ENCODE measurements around the gene DYNLL2.

The DYNLL2 gene

DNA sequence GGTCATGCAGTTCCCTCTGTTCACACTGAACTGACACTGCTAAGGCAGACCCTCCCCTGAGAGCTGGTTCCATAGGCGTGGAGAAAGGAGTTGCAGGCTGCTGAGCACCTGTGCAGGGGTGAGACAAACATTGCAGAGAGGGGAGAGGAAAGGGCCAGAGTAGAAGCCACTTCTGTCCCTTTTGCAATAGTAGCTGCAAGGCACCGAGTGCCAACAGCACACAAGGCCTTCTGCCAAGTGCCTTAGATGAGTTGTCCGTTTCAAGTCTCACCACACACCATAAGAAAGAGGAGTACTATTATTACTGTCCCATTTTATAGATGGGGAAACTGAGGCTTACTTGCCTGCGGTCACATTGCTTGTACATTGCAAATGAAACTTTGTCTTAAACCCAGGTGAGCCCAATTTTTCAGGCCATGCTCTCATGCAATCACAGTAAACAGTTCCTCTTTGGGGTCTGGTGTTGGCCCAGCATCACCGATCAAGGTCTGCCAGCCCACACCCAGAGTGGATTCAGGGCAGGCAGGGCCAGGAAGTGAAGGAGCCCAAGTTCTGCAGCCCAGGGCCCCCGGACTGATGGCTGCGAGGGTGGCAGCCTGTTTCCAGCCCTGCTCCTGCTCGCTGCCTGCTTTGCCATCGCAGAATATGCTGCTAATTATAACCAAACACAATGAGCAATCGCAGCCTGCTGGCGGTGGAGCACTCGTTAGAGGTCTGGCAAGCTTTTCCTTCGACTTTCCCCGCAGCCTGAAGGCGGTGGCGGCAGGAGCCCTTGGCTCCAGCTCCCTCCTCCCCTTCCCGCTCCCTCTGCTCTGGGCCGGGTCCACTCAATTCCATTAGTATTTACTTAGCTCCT lies 36.8 kb upstream of the DYNLL2 start:
- no peak for DNase-seq (ENCODE audit: low read depth)
- TF ChIP-seq, protein P1, sequence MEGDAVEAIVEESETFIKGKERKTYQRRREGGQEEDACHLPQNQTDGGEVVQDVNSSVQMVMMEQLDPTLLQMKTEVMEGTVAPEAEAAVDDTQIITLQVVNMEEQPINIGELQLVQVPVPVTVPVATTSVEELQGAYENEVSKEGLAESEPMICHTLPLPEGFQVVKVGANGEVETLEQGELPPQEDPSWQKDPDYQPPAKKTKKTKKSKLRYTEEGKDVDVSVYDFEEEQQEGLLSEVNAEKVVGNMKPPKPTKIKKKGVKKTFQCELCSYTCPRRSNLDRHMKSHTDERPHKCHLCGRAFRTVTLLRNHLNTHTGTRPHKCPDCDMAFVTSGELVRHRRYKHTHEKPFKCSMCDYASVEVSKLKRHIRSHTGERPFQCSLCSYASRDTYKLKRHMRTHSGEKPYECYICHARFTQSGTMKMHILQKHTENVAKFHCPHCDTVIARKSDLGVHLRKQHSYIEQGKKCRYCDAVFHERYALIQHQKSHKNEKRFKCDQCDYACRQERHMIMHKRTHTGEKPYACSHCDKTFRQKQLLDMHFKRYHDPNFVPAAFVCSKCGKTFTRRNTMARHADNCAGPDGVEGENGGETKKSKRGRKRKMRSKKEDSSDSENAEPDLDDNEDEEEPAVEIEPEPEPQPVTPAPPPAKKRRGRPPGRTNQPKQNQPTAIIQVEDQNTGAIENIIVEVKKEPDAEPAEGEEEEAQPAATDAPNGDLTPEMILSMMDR (conservative IDR thresholded peaks at IDR 0.05; ENCODE audit: control insufficient read depth, insufficient read depth, low read depth, low read length), result no peak
- H3K4me3 ChIP-seq (ENCODE audit: control insufficient read depth, low read depth, low read length), result no peak overlapping the region

DNA sequence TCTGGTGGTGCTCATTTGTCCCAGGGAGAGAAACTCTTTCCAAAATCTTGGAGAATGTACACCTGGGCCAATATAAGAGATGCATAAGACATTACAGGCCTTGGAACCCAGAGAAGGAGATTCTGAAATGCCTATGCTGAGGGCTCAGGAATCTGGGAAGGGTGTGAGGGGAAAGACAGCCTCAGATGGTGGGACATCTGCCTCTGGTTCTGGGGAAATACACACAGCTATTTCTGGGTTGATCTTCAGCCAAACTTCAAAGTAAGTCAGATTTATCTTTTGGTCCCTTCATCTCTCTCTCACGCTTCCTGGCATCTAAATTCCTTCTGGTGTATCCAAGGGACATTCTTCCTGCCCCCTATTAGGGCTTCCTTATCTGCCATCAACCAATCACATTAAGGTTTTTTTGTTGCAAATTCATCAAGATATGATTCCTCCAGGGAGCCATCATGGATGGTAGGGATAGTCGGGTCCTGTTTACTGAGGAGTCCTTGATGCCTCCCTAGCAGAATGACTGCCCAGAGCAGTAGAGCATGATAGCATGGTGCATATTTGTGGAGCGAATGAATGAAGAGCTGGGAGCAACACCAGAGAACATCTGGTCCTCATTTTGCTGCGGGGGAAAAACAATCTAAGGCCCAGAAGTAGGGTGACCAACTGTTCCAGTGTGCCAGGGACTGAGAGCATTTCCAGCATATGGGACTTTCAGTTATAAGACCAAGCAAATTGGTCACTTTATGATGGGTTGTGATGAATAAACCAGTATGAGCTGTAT lies 35.7 kb upstream of the DYNLL2 start:
- H3K4me3 ChIP-seq (ENCODE audit: control insufficient read depth, low read depth, low read length), result no peak overlapping the region
- TF ChIP-seq, protein P1 (conservative IDR thresholded peaks at IDR 0.05; ENCODE audit: control insufficient read depth, insufficient read depth, low read depth, low read length), result no peak
- peak; percentile 39 for DNase-seq (ENCODE audit: low read depth)

DNA sequence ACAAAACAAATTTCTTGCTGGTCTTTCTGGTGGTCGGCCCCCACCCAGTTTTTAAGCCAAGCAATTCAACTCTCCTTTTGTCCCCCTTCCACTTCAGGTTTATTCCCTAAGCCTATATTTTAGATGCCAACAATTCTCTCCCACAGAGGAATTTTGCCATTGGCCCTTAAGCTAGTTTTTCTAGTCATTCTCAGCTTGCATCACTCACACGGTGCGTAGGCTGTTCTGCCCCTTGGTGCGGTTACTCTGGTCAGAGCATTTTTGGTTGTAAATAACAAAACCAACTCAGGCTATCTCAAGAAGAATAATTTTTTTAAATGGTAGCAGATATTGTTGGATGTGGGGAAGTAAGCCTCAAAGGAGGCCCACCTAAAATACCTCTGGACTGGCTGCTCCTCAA lies 33.7 kb upstream of the DYNLL2 start:
- TF ChIP-seq, protein P1 (conservative IDR thresholded peaks at IDR 0.05; ENCODE audit: control insufficient read depth, insufficient read depth, low read depth, low read length), result no peak
- no peak overlapping the region for H3K4me3 ChIP-seq (ENCODE audit: control insufficient read depth, low read depth, low read length)

DNA sequence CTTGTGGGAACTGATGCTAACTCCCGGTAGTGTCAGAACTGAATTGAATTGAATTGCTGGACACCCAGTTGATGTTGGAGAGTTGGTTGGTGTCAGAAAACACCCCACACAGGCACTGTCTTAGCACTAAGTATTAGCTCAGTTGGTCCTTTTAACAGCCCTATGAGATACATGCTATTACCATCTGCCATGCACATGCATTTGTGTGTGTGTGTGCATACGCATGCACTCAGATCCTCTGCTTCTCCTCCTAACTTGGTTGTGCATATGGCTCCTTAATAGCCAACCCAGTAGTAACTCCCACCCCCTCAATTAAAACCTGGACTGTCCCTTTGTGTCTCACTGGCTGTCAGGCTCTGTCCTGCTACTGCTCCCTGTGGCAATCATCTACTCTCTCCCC lies 32.3 kb upstream of the DYNLL2 start:
- TF ChIP-seq, protein P1 (conservative IDR thresholded peaks at IDR 0.05; ENCODE audit: control insufficient read depth, insufficient read depth, low read depth, low read length), result no peak
- no peak for DNase-seq (ENCODE audit: low read depth)
- H3K4me3 ChIP-seq (ENCODE audit: control insufficient read depth, low read depth, low read length), result no peak overlapping the region

More for the DNA sequence above, 33.7 kb upstream of the DYNLL2 start:
- DNase-seq (ENCODE audit: low read depth), result no peak

DNA sequence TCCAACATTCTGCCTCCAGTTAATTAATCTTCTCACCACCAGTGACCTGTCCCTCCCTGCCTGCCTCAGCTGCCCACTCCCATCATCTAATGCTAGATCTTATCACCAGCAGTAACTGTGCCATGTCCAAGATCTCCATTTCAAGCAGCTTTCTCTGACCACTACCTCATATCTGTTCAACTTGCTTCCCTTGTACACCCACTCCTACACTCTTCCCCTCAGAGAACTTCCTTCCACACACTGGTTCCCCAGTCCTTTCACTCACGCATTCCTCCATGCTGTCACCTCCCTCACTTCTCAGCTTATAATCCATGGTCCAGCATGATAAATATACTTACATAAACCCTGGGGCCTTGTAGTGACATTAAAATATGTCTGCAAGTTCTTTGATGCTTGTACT lies 31.8 kb upstream of the DYNLL2 start:
- H3K4me3 ChIP-seq (ENCODE audit: control insufficient read depth, low read depth, low read length), result no peak overlapping the region
- DNase-seq (ENCODE audit: low read depth), result no peak
- TF ChIP-seq, protein P1 (conservative IDR thresholded peaks at IDR 0.05; ENCODE audit: control insufficient read depth, insufficient read depth, low read depth, low read length), result no peak

DNA sequence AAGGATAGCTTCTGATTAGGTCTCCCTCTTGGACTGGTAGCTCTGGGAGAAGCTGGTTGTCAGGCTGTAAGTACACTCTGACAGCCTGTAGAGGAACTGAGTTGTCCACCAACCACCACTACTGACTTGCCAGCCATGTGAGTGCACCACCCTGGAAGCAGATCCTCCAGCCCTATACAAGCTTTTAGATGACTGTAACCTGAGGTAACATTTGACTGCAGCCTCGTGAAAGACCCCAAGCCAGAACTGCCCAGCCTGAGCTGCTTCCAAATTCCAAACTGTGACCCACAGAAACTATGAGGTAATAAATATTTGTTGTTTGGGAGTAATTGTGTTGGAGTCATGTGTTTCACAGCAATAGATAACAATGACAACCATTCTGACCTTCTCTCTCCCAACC lies 30.8 kb upstream of the DYNLL2 start:
- no peak overlapping the region for H3K4me3 ChIP-seq (ENCODE audit: control insufficient read depth, low read depth, low read length)
- TF ChIP-seq, protein P1 (conservative IDR thresholded peaks at IDR 0.05; ENCODE audit: control insufficient read depth, insufficient read depth, low read depth, low read length), result no peak
- DNase-seq (ENCODE audit: low read depth), result no peak
